Psoas muscle (tissue), 8 donors: ENCODE data around the gene CCL11. TPM values are rescaled to one million over a fixed set of nuclear protein-coding genes. Genes with fewer than 3 reads are reported as not detected.

Experiments
- ATAC-seq, 4 donors: fragments of 200-7000 bp; cut with Tn5 transposase; one replicate each; pipeline ENCODE4 v1.9.1; 2020; ENCODE audit warnings: moderate library complexity in 3 of 4, mild to moderate bottlenecking in 2 of 4
- DNase-seq, 2 donors: peaks; one replicate each; pipeline ENCODE4 v3.0.0-alpha.2; 2020
- H3K27ac ChIP-seq: fragments of 200-600 bp; one replicate; pipeline ENCODE4 v1.8.0; 2022
- H3K27me3 ChIP-seq, 3 donors: fragments of 200-600 bp in 1 of 3; one replicate each; pipeline versions ENCODE4 v1.6.1 to v1.8.0; 2013 to 2022; ENCODE audit warnings: low read length in 2 of 3, mild to moderate bottlenecking in 2 of 3, moderate library complexity in 1 of 3; ENCODE audit not compliant: insufficient read depth in 3 of 3
- H3K36me3 ChIP-seq, 2 donors: fragments of 200-600 bp in 1 of 2; one replicate each; pipeline versions ENCODE4 v1.6.1 to v1.8.0; 2013 to 2022; ENCODE audit warnings: low read depth in 1 of 2, mild to moderate bottlenecking in 1 of 2, moderate library complexity in 1 of 2; ENCODE audit not compliant: insufficient read depth in 1 of 2
- H3K4me1 ChIP-seq: fragments of 200-600 bp; one replicate; pipeline ENCODE4 v1.8.0; 2022
- H3K4me3 ChIP-seq: fragments of 200-600 bp; one replicate; pipeline ENCODE4 v1.8.0; 2022; ENCODE audit warnings: mild to moderate bottlenecking
- H3K9me3 ChIP-seq: fragments of 200-600 bp; one replicate; pipeline ENCODE4 v1.8.0; 2022
- CTCF ChIP-seq: fragments of 200-600 bp; IDR thresholded peaks from one replicate; pipeline ENCODE4 v1.8.0; 2022; ENCODE audit warnings: antibody characterized with exemption
- WGBS, 3 donors: extraction: QIAGEN DNeasy Blood & Tissue Kit; methylation state at CpG; one replicate each; pipeline versions ENCODE4 v1.1.6 to v1.1.7; 2013; 5-methylcytosine and 5-hydroxymethylcytosine counted together
- intact Hi-C, 2 donors: fragments of 100-400 bp; cut with DNase I; formaldehyde crosslinking; loops; one replicate each; pipeline versions ENCODE4 v1.11.0 to v1.14.2; 2022
- polyA plus RNA-seq, 3 donors: library from polyadenylated mRNA; stranded (reverse); fragments of 200-250 nt; gene quantifications; one replicate each; pipeline ENCODE4 v1.2.3, GENCODE V29; 2013
- total RNA-seq, 4 donors: library from RNA; stranded (reverse); fragmentation: NEBNext Ultra II Directional in 2 of 4; extraction: Animal tissue kit (Norgen Biotek cat#: 25700) in 2 of 4; gene quantifications; one replicate each; pipeline versions ENCODE4 v1.2.1 to v1.2.4, GENCODE V29; 2021 to 2023
- donor health status: healthy with polysubstance abuse.
- donor health status: DM: no; HTN: no; CAD: no; lungs with moderate emphysema.
- donor health status: Bipolar disorder and iron deficiency.
- donor health status: healthy.
- donor health status: DM: yes; HTN: yes; CAD: no.
- donor health status: DM: no; HTN: no; CAD: no.
- donor health status: DM: no; HTN: no; CAD: no.
- donor health status: DM: yes; HTN: yes; CAD: no.

Gene CCL11
- total and polyA plus RNA-seq, 7 donors, result 0.42 to 1.6 TPM; not detected in 5

DNA sequence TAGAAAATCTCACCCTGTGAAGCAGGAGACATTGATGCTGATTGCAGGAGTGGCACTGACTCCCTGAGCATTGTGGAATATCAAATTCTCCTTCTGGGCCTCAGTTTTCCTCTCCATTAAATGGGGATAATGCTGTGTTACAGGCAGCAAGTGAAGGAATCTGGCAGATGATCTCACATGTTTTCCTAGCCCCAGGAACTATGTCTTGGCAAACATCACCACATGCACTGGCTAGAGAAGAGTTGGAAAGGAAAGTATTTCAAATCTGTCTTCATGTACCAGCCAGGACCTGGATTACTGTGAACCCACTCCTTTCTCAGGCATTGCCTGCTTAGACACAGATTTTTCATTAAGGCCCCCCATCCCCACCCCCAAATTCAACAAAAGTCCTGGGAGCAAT, 20.1 kb downstream of the CCL11 start:
- Histone ChIP-seq H3K27me3 (no peaks in the 10 kb centered on the region), H3K36me3 (no peaks in the 10 kb centered on the region), H3K4me1 (peaks cover 3% of the 10 kb centered on the region), H3K4me3 (no peak overlapping the region), H3K9me3 (no peaks in the 10 kb centered on the region), H3K27ac (no peak overlapping the region)
- DNase-seq (no peak), ATAC-seq (no peak)
- intact Hi-C loops, result loop anchor here (1.0 to 5.0 kb wide), 2 partner anchors 103 to 105 kb away; no protein-coding TSS in a partner anchor
- no peak for TF ChIP-seq CTCF

GRCh38 chr17:34306466-34306865, 20.9 kb downstream of the CCL11 start:
- Histone ChIP-seq H3K4me3 (no peak overlapping the region), H3K9me3 (no peaks in the 10 kb centered on the region), H3K4me1 (peaks cover 3% of the 10 kb centered on the region), H3K27ac (no peak overlapping the region), H3K27me3 (no peaks in the 10 kb centered on the region), H3K36me3 (no peaks in the 10 kb centered on the region)
- 26 to 49% (median 36%) methylated on average over 3 of the region's 3 CpGs for WGBS, 3 donors
- intact Hi-C loops, result loop anchor here (1.0 to 5.0 kb wide), 2 partner anchors 104 to 106 kb away; no protein-coding TSS in a partner anchor
- DNase-seq (no peak), ATAC-seq (peak in 3 of 4 donors; percentile 62 to 72 (median 64))
- peak; percentile 25 for TF ChIP-seq CTCF

- Histone ChIP-seq H3K9me3 (no peaks in the 10 kb centered on the region), H3K27me3 (no peaks in the 10 kb centered on the region), H3K36me3 (no peaks in the 10 kb centered on the region), H3K27ac (no peak overlapping the region), H3K4me1 (peaks cover 3% of the 10 kb centered on the region), H3K4me3 (no peak overlapping the region)
- peak in 3 of 4 donors; percentile 21 to 49 (median 48) for ATAC-seq
- TF ChIP-seq CTCF, result no peak
- WGBS, 3 donors, result 8 to 19% (median 14%) methylated on average over 3 of the region's 3 CpGs
- DNase-seq, result peak; percentile 40 to 67
- intact Hi-C loops, result loop anchor here in 1 of 2 donors (5.0 kb wide), 1 partner anchor 105 kb away; no protein-coding TSS in a partner anchor
These were observed 21.6 kb downstream of the CCL11 start for GRCh38 chr17:34307110-34307509.

DNA sequence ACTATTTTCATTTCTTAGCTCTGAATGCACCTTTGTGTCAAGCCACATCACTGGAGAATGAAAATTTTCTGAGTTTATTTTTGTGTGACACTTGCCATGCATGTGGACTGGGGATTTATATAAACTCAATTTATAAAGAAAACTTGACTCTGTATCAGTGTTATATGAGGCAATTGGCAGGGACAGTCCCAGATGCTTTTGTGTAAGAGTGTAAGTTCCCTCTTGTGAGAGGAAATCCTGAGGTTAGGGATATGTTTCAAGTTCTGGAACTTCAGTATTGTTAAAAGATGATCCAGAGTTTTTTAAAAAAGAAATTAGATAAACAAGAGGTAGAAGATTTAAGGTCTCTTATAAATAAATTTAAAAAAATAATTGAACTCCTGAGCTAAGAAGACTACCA, 22.8 kb downstream of the CCL11 start:
- no peak for DNase-seq
- intact Hi-C loops, result loop anchor here in 1 of 2 donors (5.0 kb wide), 1 partner anchor 106 kb away; no protein-coding TSS in a partner anchor
- no peak for TF ChIP-seq CTCF
- H3K36me3 ChIP-seq, result no peaks in the 10 kb centered on the region
- no peak overlapping the region for H3K4me3 ChIP-seq
- no peak for ATAC-seq
- no peaks in the 10 kb centered on the region for H3K9me3 ChIP-seq
- peaks cover 3% of the 10 kb centered on the region for H3K4me1 ChIP-seq
- no peak overlapping the region for H3K27ac ChIP-seq
- no peaks in the 10 kb centered on the region for H3K27me3 ChIP-seq

GRCh38 chr17:34311291-34311690, 25.7 kb downstream of the CCL11 start:
- ATAC-seq, result no peak
- intact Hi-C loops, result loop anchor here in 1 of 2 donors (5.0 kb wide), 1 partner anchor 59 kb away; no protein-coding TSS in a partner anchor

More at GRCh38 chr17:34311291-34311690, 25.7 kb downstream of the CCL11 start:
- 49 to 65% (median 51%) methylated on average over 7 of the region's 7 CpGs for WGBS, 3 donors
- TF ChIP-seq CTCF, result no peak
- H3K27ac ChIP-seq, result no peak overlapping the region
- no peaks in the 10 kb centered on the region for H3K27me3 ChIP-seq
- H3K4me1 ChIP-seq, result peaks cover 3% of the 10 kb centered on the region
- DNase-seq, result no peak
- no peak overlapping the region for H3K4me3 ChIP-seq
- H3K36me3 ChIP-seq, result no peaks in the 10 kb centered on the region
- H3K9me3 ChIP-seq, result no peaks in the 10 kb centered on the region
